ENCODE data around the gene ALDH5A1.

DNA sequence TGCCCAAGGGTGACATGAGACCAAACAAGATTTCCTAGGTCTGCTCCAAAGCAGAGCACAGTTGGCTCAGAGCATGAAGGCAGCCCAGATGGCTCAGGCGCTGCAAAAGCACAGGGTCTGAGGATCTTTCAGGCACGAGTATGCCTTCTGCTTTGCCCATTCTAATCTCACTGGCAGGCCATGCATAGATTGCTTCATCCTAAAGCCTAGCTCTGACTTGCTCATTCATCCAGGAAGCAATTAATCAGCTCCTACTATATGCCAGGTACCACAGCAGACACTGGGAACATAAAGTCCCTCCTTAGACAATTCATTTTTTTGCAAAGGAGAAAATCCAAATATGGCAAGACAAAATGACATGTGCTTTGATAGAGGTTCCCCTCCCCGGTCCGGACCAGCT, 36.6 kb upstream of the ALDH5A1 start:
- no peak for TF ChIP-seq POLR2A (IDR thresholded peaks at IDR 0.05)
- TF ChIP-seq, protein P1, sequence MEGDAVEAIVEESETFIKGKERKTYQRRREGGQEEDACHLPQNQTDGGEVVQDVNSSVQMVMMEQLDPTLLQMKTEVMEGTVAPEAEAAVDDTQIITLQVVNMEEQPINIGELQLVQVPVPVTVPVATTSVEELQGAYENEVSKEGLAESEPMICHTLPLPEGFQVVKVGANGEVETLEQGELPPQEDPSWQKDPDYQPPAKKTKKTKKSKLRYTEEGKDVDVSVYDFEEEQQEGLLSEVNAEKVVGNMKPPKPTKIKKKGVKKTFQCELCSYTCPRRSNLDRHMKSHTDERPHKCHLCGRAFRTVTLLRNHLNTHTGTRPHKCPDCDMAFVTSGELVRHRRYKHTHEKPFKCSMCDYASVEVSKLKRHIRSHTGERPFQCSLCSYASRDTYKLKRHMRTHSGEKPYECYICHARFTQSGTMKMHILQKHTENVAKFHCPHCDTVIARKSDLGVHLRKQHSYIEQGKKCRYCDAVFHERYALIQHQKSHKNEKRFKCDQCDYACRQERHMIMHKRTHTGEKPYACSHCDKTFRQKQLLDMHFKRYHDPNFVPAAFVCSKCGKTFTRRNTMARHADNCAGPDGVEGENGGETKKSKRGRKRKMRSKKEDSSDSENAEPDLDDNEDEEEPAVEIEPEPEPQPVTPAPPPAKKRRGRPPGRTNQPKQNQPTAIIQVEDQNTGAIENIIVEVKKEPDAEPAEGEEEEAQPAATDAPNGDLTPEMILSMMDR (IDR thresholded peaks at IDR 0.05) = no peak
